ENCODE results near the gene SDSL. TPM values are rescaled to one million over a fixed set of nuclear protein-coding genes. Genes with fewer than 3 reads are reported as not detected.

The SDSL gene
- total and polyA plus RNA-seq, 2 experiments from 2014 or later: not detected

GRCh38 chr12:113393749-113394148 is 28.4 kb upstream of the SDSL start:
- Mint-ChIP-seq H3K9me3 (no peaks in the 10 kb centered on the region; the same call in 2 of the 3 replicates), H3K27me3 (ENCODE audit: insufficient read depth, low read depth, poor library complexity) (no peaks in the 10 kb centered on the region), H3K4me3 (no peak overlapping the region), H3K27ac (no peak overlapping the region), H3K36me3 (ENCODE audit: low read depth) (no peaks in the 10 kb centered on the region; the same call in 2 of the 3 replicates), H3K4me1 (no peaks in the 10 kb centered on the region)
- Histone ChIP-seq H3K9me2 (ENCODE audit: insufficient read depth) (no peaks in the 10 kb centered on the region; the same call in 1 of the 2 replicates), H3F3A (replicated peaks; ENCODE audit: low read depth) (0 out of 2 replicates have a peak, but pooled peaks cover 2% of the 10 kb centered on the region), H3K79me2 (replicated peaks; ENCODE audit: insufficient read depth) (no peaks in the 10 kb centered on the region), H3K27ac (ENCODE audit: low read depth) (no peak overlapping the region), H3K27me3 (ENCODE audit: insufficient read depth) (no peaks in the 10 kb centered on the region), H3K4me2 (no peak overlapping the region), H4K20me1 (replicated peaks; ENCODE audit: insufficient read depth) (no peaks in the 10 kb centered on the region), H3K4me3 (no peak overlapping the region), H2AFZ (no peak overlapping the region), H3K36me3 (ENCODE audit: insufficient read depth) (no peaks in the 10 kb centered on the region), H3K4me1 (ENCODE audit: insufficient read depth) (no peaks in the 10 kb centered on the region)
- DNase-seq (ENCODE audit: low spot score) (no peak), ATAC-seq (no peak)
- no peak for TF ChIP-seq ZNF114 (CRISPR knock-in tag; IDR thresholded peaks at IDR 0.05)
- TF ChIP-seq EZH2 (IDR thresholded peaks at IDR 0.05; ENCODE audit: low read depth, unreplicated experiment): no peak
- no peak for TF ChIP-seq STAT1 (IDR thresholded peaks at IDR 0.05; ENCODE audit: unreplicated experiment)
- no peak for TF ChIP-seq ZNF331 (CRISPR knock-in tag; IDR thresholded peaks at IDR 0.05; ENCODE audit: low read depth)
- TF ChIP-seq CREB1 (CRISPR knock-in tag; IDR thresholded peaks at IDR 0.05; ENCODE audit: low read depth): no peak
- no peak for TF ChIP-seq ZNF462 (CRISPR knock-in tag; IDR thresholded peaks at IDR 0.05)
- no peak for TF ChIP-seq NANOG (IDR thresholded peaks at IDR 0.05; ENCODE audit: borderline replicate concordance)
- TF ChIP-seq, protein P1, sequence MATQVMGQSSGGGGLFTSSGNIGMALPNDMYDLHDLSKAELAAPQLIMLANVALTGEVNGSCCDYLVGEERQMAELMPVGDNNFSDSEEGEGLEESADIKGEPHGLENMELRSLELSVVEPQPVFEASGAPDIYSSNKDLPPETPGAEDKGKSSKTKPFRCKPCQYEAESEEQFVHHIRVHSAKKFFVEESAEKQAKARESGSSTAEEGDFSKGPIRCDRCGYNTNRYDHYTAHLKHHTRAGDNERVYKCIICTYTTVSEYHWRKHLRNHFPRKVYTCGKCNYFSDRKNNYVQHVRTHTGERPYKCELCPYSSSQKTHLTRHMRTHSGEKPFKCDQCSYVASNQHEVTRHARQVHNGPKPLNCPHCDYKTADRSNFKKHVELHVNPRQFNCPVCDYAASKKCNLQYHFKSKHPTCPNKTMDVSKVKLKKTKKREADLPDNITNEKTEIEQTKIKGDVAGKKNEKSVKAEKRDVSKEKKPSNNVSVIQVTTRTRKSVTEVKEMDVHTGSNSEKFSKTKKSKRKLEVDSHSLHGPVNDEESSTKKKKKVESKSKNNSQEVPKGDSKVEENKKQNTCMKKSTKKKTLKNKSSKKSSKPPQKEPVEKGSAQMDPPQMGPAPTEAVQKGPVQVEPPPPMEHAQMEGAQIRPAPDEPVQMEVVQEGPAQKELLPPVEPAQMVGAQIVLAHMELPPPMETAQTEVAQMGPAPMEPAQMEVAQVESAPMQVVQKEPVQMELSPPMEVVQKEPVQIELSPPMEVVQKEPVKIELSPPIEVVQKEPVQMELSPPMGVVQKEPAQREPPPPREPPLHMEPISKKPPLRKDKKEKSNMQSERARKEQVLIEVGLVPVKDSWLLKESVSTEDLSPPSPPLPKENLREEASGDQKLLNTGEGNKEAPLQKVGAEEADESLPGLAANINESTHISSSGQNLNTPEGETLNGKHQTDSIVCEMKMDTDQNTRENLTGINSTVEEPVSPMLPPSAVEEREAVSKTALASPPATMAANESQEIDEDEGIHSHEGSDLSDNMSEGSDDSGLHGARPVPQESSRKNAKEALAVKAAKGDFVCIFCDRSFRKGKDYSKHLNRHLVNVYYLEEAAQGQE (IDR thresholded peaks at IDR 0.05; ENCODE audit: unreplicated experiment): no peak
- TF ChIP-seq ETS1 (IDR thresholded peaks at IDR 0.05): no peak
- no peak for TF ChIP-seq CTCF (conservative IDR thresholded peaks at IDR 0.05; ENCODE audit: low read depth in 2 of 2)
- no peak for TF ChIP-seq POLR2AphosphoS5 (IDR thresholded peaks at IDR 0.05; ENCODE audit: low read depth)
- no peak for TF ChIP-seq EZH2phosphoT487 (IDR thresholded peaks at IDR 0.05; ENCODE audit: unreplicated experiment)
- no peak for TF ChIP-seq JUNB (IDR thresholded peaks at IDR 0.05; ENCODE audit: unreplicated experiment)

Data from GM23338 (cell line).